Measurements from ENCODE around the gene HPS5. TPM values are rescaled to one million over a fixed set of nuclear protein-coding genes. Genes with fewer than 3 reads are reported as not detected.

The HPS5 gene
- total and polyA plus RNA-seq, 8 donors = 5.2 to 61.3 (median 7.1) TPM

GRCh38 chr11:18364495-18365073, 42.6 kb upstream of the HPS5 start:
- Histone ChIP-seq H3K4me1 (no peaks in the 10 kb centered on the region), H3K4me3 (no peak overlapping the region), H3K27ac (no peak overlapping the region), H3K9me3 (no peaks in the 10 kb centered on the region), H3K36me3 (peaks cover 45 to 89% (median 84%) of the 10 kb centered on the region in 4 donors), H3K27me3 (no peaks in the 10 kb centered on the region)
- WGBS, 5 donors = 88 to 95% (median 91%) methylated on average over 4 of the region's 4 CpGs
- DNase-seq = no peak
- intact Hi-C loops (cut with DNase I; ENCODE audit: low total_unique reads) = no loop called here
- TF ChIP-seq POLR2A (IDR thresholded peaks at IDR 0.05) (no peak), POLR2AphosphoS5 (IDR thresholded peaks at IDR 0.05) (no peak), CTCF (IDR thresholded peaks at IDR 0.05) (no peak)

- TF ChIP-seq CTCF (IDR thresholded peaks at IDR 0.05) (no peak), EP300 (IDR thresholded peaks at IDR 0.05) (no peak), POLR2AphosphoS5 (IDR thresholded peaks at IDR 0.05) (no peak), POLR2A (IDR thresholded peaks at IDR 0.05) (no peak)
- intact Hi-C loops (cut with DNase I; ENCODE audit: low total_unique reads) = no loop called here
- H3K36me3 ChIP-seq = peaks cover 58 to 100% (median 100%) of the 10 kb centered on the region in 4 donors
- no peak for DNase-seq
- no peaks in the 10 kb centered on the region for H3K9me3 ChIP-seq
- no peaks in the 10 kb centered on the region for H3K4me1 ChIP-seq
- H3K27ac ChIP-seq = no peak overlapping the region
- H3K27me3 ChIP-seq = no peaks in the 10 kb centered on the region
- WGBS, 5 donors = 91 to 99% (median 95%) methylated on average over 5 of the region's 5 CpGs
- H3K4me3 ChIP-seq = no peak overlapping the region
Observed at GRCh38 chr11:18361154-18361553, 39.2 kb upstream of the HPS5 start.

GRCh38 chr11:18358646-18359045, 36.7 kb upstream of the HPS5 start:
- intact Hi-C loops (cut with DNase I; ENCODE audit: low total_unique reads) = no loop called here
- WGBS, 5 donors = 88 to 91% (median 90%) methylated on average over 4 of the region's 4 CpGs
- no peak overlapping the region for H3K27ac ChIP-seq
- peaks cover 45 to 100% (median 97%) of the 10 kb centered on the region in 4 donors for H3K36me3 ChIP-seq
- no peaks in the 10 kb centered on the region for H3K9me3 ChIP-seq
- no peaks in the 10 kb centered on the region for H3K27me3 ChIP-seq
- no peaks in the 10 kb centered on the region for H3K4me1 ChIP-seq
- no peak for TF ChIP-seq EP300 (IDR thresholded peaks at IDR 0.05)
- no peak for TF ChIP-seq POLR2AphosphoS5 (IDR thresholded peaks at IDR 0.05)
- TF ChIP-seq POLR2A (IDR thresholded peaks at IDR 0.05) = no peak
- H3K4me3 ChIP-seq = no peak overlapping the region
- no peak for DNase-seq

- Histone ChIP-seq H3K27ac (no peak overlapping the region), H3K9me3 (no peaks in the 10 kb centered on the region), H3K27me3 (no peaks in the 10 kb centered on the region), H3K36me3 (peaks cover 32 to 91% (median 85%) of the 10 kb centered on the region in 4 donors), H3K4me3 (no peak overlapping the region), H3K4me1 (no peaks in the 10 kb centered on the region)
- no peak for DNase-seq
- WGBS, 5 donors = 87 to 93% (median 91%) methylated on average over 3 of the region's 3 CpGs
- intact Hi-C loops (cut with DNase I; ENCODE audit: low total_unique reads) = no loop called here
- TF ChIP-seq EP300 (IDR thresholded peaks at IDR 0.05) (no peak), POLR2A (IDR thresholded peaks at IDR 0.05) (no peak), CTCF (IDR thresholded peaks at IDR 0.05) (no peak), POLR2AphosphoS5 (IDR thresholded peaks at IDR 0.05) (no peak)
Observed at GRCh38 chr11:18352581-18352980, 30.6 kb upstream of the HPS5 start.

- intact Hi-C loops (cut with DNase I; ENCODE audit: low total_unique reads) = no loop called here
- 87 to 90% (median 88%) methylated on average over 5 of the region's 5 CpGs for WGBS, 5 donors
Observed at GRCh38 chr11:18347471-18348125, 25.7 kb upstream of the HPS5 start.

More at GRCh38 chr11:18347471-18348125, 25.7 kb upstream of the HPS5 start:
- Histone ChIP-seq H3K36me3 (peaks cover 25 to 93% (median 86%) of the 10 kb centered on the region in 4 donors), H3K4me1 (no peaks in the 10 kb centered on the region), H3K9me3 (no peaks in the 10 kb centered on the region), H3K27me3 (no peaks in the 10 kb centered on the region), H3K27ac (no peak overlapping the region), H3K4me3 (no peak overlapping the region)
- TF ChIP-seq EP300 (IDR thresholded peaks at IDR 0.05) (no peak), CTCF (IDR thresholded peaks at IDR 0.05) (no peak), POLR2AphosphoS5 (IDR thresholded peaks at IDR 0.05) (no peak), POLR2A (IDR thresholded peaks at IDR 0.05) (no peak)
- no peak for DNase-seq

Data from stomach (tissue), 9 donors.